NCI-H82 treated with DMSO at 0.1 percent for 48 hours (cell line): ENCODE data around the gene RRAS.

Experiments
- DNase-seq: peaks from one replicate; lab custom pipeline; 2025; ENCODE audit not compliant: unreplicated experiment; lab: John Stamatoyannopoulos, UW

Gene RRAS

GRCh38 chr19:49596954-49597702 is 42.8 kb downstream of the RRAS start:
- DNase-seq = no peak

GRCh38 chr19:49596407-49596806 is 43.5 kb downstream of the RRAS start:
- no peak for DNase-seq

GRCh38 chr19:49595819-49596404 is 44.0 kb downstream of the RRAS start:
- no peak for DNase-seq

GRCh38 chr19:49594993-49595818 is 44.7 kb downstream of the RRAS start:
- no peak for DNase-seq

- DNase-seq = no peak
Observed at GRCh38 chr19:49594157-49594992, 45.6 kb downstream of the RRAS start.

- DNase-seq = peak; percentile 94
Observed at GRCh38 chr19:49593233-49594113, 46.5 kb downstream of the RRAS start.

- DNase-seq = peak; percentile 24
Observed at GRCh38 chr19:49592486-49593232, 47.3 kb downstream of the RRAS start.

GRCh38 chr19:49591731-49592485 is 48.0 kb downstream of the RRAS start:
- peak; percentile 27 for DNase-seq

GRCh38 chr19:49590971-49591730 is 48.8 kb downstream of the RRAS start, which contains the start of gene PRR12:
Gene PRR12, plus strand, starts transcription at chr19:49591182. Its CDS starts 473 bp downstream, at chr19:49591655.
- DNase-seq = peak; percentile 31

GRCh38 chr19:49590071-49590970 is 49.6 kb downstream of the RRAS start:
- peak; percentile 98 for DNase-seq

- no peak for DNase-seq
Observed at GRCh38 chr19:49589502-49589905, 50.4 kb downstream of the RRAS start.

- DNase-seq = no peak
Observed at GRCh38 chr19:49588365-49589122, 51.4 kb downstream of the RRAS start.

GRCh38 chr19:49587227-49587626 is 52.7 kb downstream of the RRAS start:
- DNase-seq = no peak
